Fibroblast of lung (primary cell): ENCODE results near the gene SEMA5B. TPM values are rescaled to one million over a fixed set of nuclear protein-coding genes. Genes with fewer than 3 reads are reported as not detected.
A peak's percentile ranks its signal among the peaks of the same experiment; 100 is the strongest.

Experiments
- DNase-seq, 2 donors: peaks; one replicate each; pipeline versions ENCODE4 v3.0.0 to v3.0.0-alpha.2; 2010; ENCODE audit warnings: low read depth in 2 of 2
- H2AFZ ChIP-seq: 2 replicates; pipeline ENCODE4 v1.5.1; 2012; ENCODE audit warnings: low read length, control low read depth, inconsistent platforms
- H3K27ac ChIP-seq: 2 replicates; pipeline ENCODE4 v1.5.1; 2011; ENCODE audit warnings: low read length, control low read depth; ENCODE audit not compliant: insufficient read depth
- H3K27me3 ChIP-seq: 2 replicates; pipeline ENCODE4 v1.5.1; 2011; ENCODE audit warnings: mild to moderate bottlenecking, low read length; ENCODE audit not compliant: control insufficient read depth, insufficient read depth
- H3K36me3 ChIP-seq: 2 replicates; pipeline ENCODE4 v1.5.1; 2011; ENCODE audit warnings: low read length; ENCODE audit not compliant: control insufficient read depth, insufficient read depth
- H3K4me1 ChIP-seq: 2 replicates; pipeline ENCODE4 v1.5.1; 2011; ENCODE audit warnings: low read length; ENCODE audit not compliant: control insufficient read depth, insufficient read depth; ENCODE audit errors: extremely low read depth
- H3K4me2 ChIP-seq: 2 replicates; pipeline ENCODE4 v1.5.1; 2011; ENCODE audit warnings: low read length, control low read depth; ENCODE audit not compliant: insufficient read depth; ENCODE audit errors: extremely low read depth
- H3K4me3 ChIP-seq, 4 experiments: fragments of 200-600 bp in 1 of 4; sonication (generic) in 1 of 4; replicated peaks in 1 of 4; 2 replicates each; pipeline ENCODE4 v1.5.1; 2011 to 2016; ENCODE audit warnings: low read length in 4 of 4, low read depth in 3 of 4, mild to moderate bottlenecking in 3 of 4, control low read depth in 2 of 4, inconsistent platforms in 1 of 4, mixed read lengths in 1 of 4; ENCODE audit not compliant: insufficient read depth in 1 of 4; ENCODE audit errors: control extremely low read depth in 1 of 4
- H3K79me2 ChIP-seq: 2 replicates; pipeline ENCODE4 v1.5.1; 2012; ENCODE audit warnings: mild to moderate bottlenecking, low read length, inconsistent platforms; ENCODE audit not compliant: control insufficient read depth, insufficient read depth
- H3K9ac ChIP-seq: 2 replicates; pipeline ENCODE4 v1.5.1; 2011; ENCODE audit warnings: mild to moderate bottlenecking, low read length, control low read depth; ENCODE audit not compliant: insufficient read depth
- H3K9me3 ChIP-seq: 2 replicates; pipeline ENCODE4 v1.5.1; 2012; ENCODE audit warnings: low read depth, low read length; ENCODE audit not compliant: control insufficient read depth, insufficient read depth
- H4K20me1 ChIP-seq: 2 replicates; pipeline ENCODE4 v1.5.1; 2011; ENCODE audit warnings: low read length; ENCODE audit not compliant: control insufficient read depth, insufficient read depth; ENCODE audit errors: extremely low read depth
- EZH2 ChIP-seq: IDR thresholded peaks from 2 replicates; pipeline ENCODE4 v1.5.1; 2012; ENCODE audit warnings: low read length, control low read depth, mild to moderate bottlenecking; ENCODE audit errors: missing control alignments
- polyA plus RNA-seq, 2 donors: library from polyadenylated mRNA; depleted of rRNA in 1 of 2; stranded (reverse) in 1 of 2; unstranded in 1 of 2; fragments of >200 nt; gene quantifications; 2 replicates each; pipeline ENCODE4 v1.2.1, GENCODE V29; 2011 to 2012; ENCODE audit warnings: missing spikeins in 1 of 2
- total RNA-seq: library from RNA; depleted of rRNA; stranded (reverse); fragments of >200 nt; gene quantifications from 2 replicates; pipeline ENCODE4 v1.2.1, GENCODE V29; 2014
- TF ChIP-seq, protein P1 (sequence below), 2 donors: IDR thresholded peaks in 1 of 2; conservative IDR thresholded peaks in 1 of 2; 1 replicate in 1 of 2; 2 replicates in 1 of 2; pipeline ENCODE4 v1.5.1; 2011 to 2012; ENCODE audit warnings: low read length in 2 of 2, control low read depth in 1 of 2, inconsistent platforms in 1 of 2, low read depth in 1 of 2, mild to moderate bottlenecking in 1 of 2

The SEMA5B gene
- total and polyA plus RNA-seq, 2 donors (not counting 1 experiment from before 2014, with no cell fraction given): not detected

DNA sequence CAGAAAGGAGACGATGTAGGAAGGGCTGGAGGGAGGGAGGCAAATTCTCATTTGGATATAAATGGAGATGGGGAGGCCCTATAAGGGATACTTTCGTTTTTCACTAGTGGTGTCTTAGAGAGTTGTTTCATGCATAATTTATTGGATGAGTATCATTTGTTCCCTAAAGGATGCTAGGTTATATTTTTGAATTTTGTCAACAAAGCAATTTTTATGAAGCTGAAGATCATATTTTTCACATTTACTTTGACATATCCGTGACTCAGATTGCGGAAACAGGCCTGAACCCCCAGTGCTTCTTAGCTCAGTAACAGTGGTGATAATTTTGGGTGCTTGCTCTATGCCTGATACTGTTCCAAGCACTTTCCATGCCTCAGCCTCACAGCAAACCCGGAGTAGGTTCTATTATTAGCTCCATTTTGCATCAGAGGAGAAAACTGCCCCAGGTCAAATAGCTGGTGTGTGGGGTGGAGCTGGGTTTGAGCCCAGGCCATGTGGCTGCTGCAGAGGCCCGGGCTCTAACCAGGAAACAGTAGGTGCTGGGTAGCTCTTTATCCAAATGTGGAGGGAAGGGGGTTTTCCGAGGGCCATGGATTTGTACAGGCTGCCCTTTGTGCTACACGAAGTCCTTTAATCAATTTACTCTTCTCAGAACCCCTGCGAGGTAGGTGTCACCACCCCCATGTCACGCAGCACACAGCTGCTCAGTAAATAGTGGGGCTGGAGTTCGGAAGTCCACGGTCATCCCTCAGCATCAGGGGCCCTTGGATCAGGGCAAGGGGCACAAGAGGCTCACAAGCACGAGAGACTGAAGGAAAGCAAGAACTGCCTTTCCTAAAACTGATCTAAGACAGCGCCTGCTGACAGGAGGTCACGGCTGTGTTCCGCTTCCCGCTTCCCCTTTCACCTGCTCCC, 133.6 kb downstream of the SEMA5B start:
- no peaks in the 10 kb centered on the region for H3K9me3 ChIP-seq
- no peaks in the 10 kb centered on the region for H4K20me1 ChIP-seq
- no peak overlapping the region for H3K4me3 ChIP-seq
- H2AFZ ChIP-seq: no peak overlapping the region
- no peak for TF ChIP-seq EZH2
- TF ChIP-seq, protein P1, sequence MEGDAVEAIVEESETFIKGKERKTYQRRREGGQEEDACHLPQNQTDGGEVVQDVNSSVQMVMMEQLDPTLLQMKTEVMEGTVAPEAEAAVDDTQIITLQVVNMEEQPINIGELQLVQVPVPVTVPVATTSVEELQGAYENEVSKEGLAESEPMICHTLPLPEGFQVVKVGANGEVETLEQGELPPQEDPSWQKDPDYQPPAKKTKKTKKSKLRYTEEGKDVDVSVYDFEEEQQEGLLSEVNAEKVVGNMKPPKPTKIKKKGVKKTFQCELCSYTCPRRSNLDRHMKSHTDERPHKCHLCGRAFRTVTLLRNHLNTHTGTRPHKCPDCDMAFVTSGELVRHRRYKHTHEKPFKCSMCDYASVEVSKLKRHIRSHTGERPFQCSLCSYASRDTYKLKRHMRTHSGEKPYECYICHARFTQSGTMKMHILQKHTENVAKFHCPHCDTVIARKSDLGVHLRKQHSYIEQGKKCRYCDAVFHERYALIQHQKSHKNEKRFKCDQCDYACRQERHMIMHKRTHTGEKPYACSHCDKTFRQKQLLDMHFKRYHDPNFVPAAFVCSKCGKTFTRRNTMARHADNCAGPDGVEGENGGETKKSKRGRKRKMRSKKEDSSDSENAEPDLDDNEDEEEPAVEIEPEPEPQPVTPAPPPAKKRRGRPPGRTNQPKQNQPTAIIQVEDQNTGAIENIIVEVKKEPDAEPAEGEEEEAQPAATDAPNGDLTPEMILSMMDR (conservative IDR thresholded peaks at IDR 0.05 in 1 of 2, IDR thresholded peaks at IDR 0.05 in 1 of 2; ENCODE audit: low read depth in 1 of 2, low read length in 2 of 2): no peak
- H3K27ac ChIP-seq: no peak overlapping the region
- peaks cover 8% of the 10 kb centered on the region for H3K27me3 ChIP-seq
- no peak overlapping the region for H3K9ac ChIP-seq
- no peak for DNase-seq
- no peaks in the 10 kb centered on the region for H3K4me1 ChIP-seq
- no peak overlapping the region for H3K4me2 ChIP-seq
- H3K79me2 ChIP-seq: no peaks in the 10 kb centered on the region
- no peaks in the 10 kb centered on the region for H3K36me3 ChIP-seq

DNA sequence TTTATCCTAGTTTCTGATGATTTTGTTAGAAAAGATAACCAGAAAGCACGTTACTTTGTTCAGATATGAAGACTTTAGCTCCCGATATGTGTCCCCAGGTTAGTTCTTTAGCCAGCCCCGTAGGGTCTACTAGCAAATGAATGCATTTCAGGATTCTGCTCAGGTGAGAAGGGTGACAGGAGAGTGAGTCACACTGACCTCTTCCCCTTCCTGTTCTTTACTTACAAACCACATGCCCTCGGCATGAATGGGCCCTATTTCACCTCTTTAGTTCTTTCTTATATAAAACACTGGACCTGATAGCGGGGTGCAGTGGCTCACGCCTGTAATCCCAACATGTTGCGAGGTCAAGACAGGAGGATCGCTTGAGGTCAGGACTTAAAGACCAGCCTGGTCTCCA, 134.3 kb downstream of the SEMA5B start:
- H2AFZ ChIP-seq: no peak overlapping the region
- no peak overlapping the region for H3K27ac ChIP-seq
- H4K20me1 ChIP-seq: no peaks in the 10 kb centered on the region
- H3K4me2 ChIP-seq: no peak overlapping the region
- DNase-seq: peak in 1 of 2 donors; percentile 2
- H3K9me3 ChIP-seq: no peaks in the 10 kb centered on the region
- H3K4me3 ChIP-seq: no peak overlapping the region
- no peaks in the 10 kb centered on the region for H3K36me3 ChIP-seq
- no peaks in the 10 kb centered on the region for H3K4me1 ChIP-seq
- H3K9ac ChIP-seq: no peak overlapping the region
- H3K27me3 ChIP-seq: peaks cover 8% of the 10 kb centered on the region
- no peaks in the 10 kb centered on the region for H3K79me2 ChIP-seq
- TF ChIP-seq EZH2: no peak
- TF ChIP-seq, protein P1 (conservative IDR thresholded peaks at IDR 0.05 in 1 of 2, IDR thresholded peaks at IDR 0.05 in 1 of 2; ENCODE audit: low read depth in 1 of 2, low read length in 2 of 2): no peak

DNA sequence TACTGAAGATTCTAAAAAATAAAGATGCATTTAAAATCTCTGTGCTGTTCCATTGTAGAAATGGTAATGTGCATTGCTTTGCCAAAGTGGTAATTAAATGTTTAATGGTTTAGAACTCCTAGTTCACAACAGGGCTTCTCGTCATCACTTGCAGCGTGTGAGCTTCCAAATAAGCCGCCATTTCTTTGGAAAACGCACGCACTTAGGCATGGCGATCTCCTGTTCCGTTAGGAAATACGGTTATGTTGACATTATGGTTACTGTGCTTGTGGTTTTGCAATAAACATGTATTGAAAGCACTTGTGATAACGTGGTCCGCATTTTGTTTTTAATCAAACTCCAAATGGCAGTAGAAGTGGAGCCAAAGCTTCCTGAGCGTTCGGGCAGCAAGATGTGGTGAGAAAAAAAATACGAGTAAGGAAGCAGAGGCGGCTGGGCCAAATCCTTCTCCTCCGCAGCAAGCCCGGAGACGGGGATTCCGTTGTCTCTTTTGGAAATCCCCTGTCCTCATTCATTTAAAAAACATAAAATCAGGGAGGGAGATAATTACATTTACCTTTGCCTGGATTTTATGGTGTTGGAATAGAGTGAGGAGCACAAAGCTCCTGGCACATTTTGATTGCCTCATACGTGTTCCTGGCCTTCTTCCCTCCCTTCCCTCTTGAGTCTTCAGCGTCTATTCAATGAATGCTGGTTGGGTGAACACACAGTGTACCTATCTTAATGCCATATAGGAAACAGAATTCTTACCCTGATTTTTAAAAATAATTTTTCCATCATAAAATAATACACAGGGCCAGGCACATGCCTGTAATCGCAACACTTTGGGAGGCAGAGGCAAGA, 135.2 kb downstream of the SEMA5B start:
- Histone ChIP-seq H4K20me1 (no peaks in the 10 kb centered on the region), H3K27ac (no peak overlapping the region), H3K36me3 (no peaks in the 10 kb centered on the region), H3K9ac (no peak overlapping the region), H3K79me2 (no peaks in the 10 kb centered on the region), H2AFZ (no peak overlapping the region), H3K27me3 (peaks cover 8% of the 10 kb centered on the region), H3K9me3 (no peaks in the 10 kb centered on the region), H3K4me1 (no peaks in the 10 kb centered on the region), H3K4me2 (no peak overlapping the region), H3K4me3 (no peak overlapping the region)
- no peak for DNase-seq
- TF ChIP-seq, protein P1 (conservative IDR thresholded peaks at IDR 0.05 in 1 of 2, IDR thresholded peaks at IDR 0.05 in 1 of 2; ENCODE audit: low read depth in 1 of 2, low read length in 2 of 2): no peak
- TF ChIP-seq EZH2: no peak
